NCI-H446 (cell line): ENCODE results near the gene KY.

Experiments used
- DNase-seq, 2 experiments: peaks; one replicate each; lab custom pipeline; 2025; lab: John Stamatoyannopoulos, UW

Gene KY

GRCh38 chr3:134672571-134672970 is 21.7 kb upstream of the KY start:
- no peak for DNase-seq

- no peak for DNase-seq
Measured at GRCh38 chr3:134667956-134668355, 17.1 kb upstream of the KY start.

GRCh38 chr3:134667406-134667805 is 16.6 kb upstream of the KY start:
- no peak for DNase-seq

DNA sequence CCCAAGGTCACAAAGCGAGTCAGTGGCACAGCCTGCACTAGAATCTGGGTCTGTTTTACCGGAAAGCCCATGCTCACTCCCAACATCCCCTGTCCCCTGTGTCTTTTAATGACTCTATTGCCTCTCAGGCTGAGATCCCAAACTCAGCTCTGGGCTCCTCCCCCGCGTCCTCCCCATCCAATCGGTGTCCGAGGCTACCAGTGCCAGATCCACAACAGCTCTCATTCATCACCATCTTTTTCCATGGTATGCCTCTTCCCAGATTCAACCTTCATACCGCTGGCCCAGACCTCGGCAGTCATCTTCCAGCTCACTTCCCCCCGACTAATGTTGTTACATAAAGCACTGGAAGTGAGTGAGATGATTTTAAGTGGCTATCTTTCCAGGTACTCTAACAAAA is 16.1 kb upstream of the KY start:
- DNase-seq: no peak

DNA sequence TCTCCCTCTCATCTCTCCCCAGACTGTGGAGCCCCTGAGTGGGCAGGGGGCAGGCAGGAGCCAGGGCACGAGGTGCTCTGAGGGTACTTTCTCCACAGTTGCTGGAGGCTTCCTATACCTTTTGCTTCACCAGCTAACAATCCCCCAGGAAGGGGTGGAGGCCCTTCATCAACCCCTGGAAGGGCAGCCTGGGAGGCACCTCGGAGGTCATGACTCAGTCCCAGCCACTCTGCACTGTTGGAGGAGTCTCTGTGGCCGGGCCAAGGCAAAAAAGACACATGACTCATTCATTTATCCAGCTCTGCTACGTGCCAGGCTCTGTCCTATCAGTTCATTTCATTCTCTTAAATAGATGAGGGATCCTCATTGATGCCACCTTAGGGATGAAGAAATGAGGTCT is 15.6 kb upstream of the KY start:
- no peak for DNase-seq

- DNase-seq: no peak
Measured at GRCh38 chr3:134666052-134666451, 15.2 kb upstream of the KY start.

DNA sequence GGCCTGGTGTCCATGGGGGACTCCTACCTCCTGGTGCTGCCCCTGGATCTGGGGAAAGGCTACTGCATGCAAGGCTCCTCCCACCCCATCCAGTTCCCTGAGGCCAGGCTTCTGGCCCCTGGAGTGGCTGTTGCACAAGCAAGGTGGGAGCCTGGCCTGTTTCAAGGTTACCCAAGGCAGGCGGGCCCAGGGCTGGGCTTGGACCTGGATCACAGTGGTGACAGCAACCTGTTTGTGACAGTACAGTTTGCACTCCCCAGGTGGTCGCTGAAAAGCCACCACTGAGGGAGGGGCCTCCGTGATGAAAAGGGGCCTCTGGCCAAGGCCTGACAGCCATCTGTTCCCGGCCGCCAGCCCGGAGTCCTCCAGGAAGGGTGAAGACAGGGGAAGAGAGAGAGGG is 14.4 kb upstream of the KY start:
- peak in 1 of 2 experiments; percentile 39 for DNase-seq

- DNase-seq: peak in 1 of 2 experiments; percentile 50
Measured at GRCh38 chr3:134663721-134664456, 13.1 kb upstream of the KY start.

DNA sequence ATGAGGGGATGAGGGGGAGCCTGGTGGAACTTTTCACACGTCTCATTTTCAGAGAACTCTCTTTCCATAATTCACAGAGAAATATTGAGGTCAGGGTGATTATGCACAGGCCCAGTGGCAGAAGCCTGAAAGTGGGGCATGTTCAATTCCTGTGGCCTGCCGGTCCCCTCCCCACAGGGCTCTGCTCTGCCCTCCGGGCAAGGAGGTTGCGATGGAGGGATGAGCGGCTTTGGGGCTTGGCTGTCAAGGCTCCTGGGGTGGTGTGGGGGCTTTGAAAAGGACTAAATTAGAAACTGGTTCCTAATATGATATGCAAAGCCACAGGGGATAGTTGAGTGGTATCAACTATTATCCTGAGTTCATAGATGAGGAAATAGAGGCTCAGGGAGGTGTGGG is 9.2 kb upstream of the KY start:
- no peak for DNase-seq

DNA sequence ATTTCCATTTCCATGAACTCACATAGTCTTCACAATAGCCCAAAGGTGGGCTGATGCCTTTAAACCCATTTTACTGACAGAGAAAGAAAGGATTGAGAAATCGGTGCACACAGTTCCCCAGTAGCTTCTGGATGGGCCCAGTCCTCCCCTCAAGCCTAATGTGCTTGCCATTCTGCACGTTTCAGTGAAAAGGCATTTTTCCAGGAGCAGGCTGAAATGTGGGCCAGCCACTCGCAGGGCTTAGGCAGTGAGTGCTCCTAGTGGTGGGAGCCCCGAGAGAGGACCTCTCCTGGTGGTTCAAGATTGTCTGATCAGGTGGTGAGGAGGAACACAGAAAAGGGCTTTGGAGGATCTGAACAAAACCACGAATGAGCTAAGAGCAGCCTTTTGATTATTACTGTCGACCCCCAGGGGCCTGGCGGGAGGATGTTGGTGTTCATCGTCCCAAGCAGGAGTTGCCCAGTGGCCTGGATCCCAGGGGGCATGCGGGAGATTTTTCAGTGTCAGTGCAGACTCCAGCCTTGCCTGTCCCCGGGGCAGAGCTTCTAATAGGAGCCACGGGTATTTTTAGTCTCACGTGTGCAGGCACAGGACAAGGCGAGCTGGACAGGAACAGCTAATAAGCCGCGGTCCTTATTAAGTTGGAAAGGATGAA is 8.7 kb upstream of the KY start:
- DNase-seq: no peak

- no peak for DNase-seq
Measured at GRCh38 chr3:134658555-134658954, 7.7 kb upstream of the KY start.

GRCh38 chr3:134656211-134656800 is 5.5 kb upstream of the KY start:
- no peak for DNase-seq

- DNase-seq: no peak
Measured at GRCh38 chr3:134655706-134656105, 4.9 kb upstream of the KY start.

- no peak for DNase-seq
Measured at GRCh38 chr3:134654031-134654430, 3.2 kb upstream of the KY start.

DNA sequence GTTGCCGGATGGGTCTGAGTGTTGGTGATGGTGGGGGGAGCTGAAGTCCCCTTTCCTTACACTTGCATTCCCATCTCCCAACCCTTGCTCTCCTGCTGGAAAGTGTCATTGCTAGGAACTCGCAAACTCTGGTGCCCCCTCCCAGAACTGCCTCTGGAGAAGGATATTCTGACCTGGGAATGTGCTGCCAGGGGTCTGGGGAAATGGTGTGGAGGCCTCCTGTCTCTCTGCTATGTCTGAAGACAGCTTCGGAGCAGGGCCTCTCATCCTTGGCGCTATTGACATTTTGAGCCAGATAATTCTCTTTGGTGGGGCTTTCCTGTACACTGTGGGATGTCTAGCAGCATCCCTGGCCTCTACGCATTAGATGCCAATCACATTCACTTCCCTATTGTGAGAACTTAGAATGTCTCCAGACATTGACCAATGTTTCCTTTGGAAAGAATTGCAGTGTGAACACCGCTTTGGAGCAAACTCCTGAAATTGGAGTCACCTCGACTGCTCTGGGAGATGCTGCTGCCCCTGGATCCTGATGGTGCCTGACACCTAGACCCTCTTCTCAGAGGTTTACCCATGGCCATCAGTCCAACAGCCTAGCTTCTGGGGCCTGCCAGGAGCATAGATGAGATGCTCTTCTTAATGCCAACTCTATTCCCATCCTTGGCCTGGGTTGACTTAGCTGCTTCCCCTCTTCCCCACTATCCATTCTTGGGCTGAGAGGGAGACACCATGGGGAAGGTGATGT is 2.2 kb upstream of the KY start:
- no peak for DNase-seq

DNA sequence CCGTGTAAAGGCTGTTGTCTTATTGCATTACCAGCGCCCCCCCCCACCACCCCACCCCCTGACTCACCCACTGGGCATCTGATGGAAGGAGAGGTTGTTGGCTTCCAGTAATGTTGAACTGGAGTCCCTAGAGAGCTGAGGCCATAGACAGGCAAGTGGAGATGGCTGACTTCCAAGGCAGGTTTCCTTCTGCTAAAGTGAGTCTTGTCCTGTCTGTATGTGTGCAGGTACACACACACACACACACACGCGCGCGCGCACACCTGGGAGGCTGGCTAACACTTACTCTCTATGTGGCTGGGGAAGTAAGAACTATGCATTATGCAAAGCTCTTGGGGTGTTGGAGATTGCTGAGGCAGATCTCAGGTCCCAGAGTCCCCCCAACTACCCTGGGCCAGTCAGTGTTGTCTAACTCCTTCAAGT is 1.6 kb upstream of the KY start:
- DNase-seq: peak in 1 of 2 experiments; percentile 30

GRCh38 chr3:134651347-134652041 is 672 bp upstream of the KY start:
- DNase-seq: no peak

- DNase-seq: no peak
Measured at GRCh38 chr3:134649106-134649705, 1.6 kb downstream of the KY start.

DNA sequence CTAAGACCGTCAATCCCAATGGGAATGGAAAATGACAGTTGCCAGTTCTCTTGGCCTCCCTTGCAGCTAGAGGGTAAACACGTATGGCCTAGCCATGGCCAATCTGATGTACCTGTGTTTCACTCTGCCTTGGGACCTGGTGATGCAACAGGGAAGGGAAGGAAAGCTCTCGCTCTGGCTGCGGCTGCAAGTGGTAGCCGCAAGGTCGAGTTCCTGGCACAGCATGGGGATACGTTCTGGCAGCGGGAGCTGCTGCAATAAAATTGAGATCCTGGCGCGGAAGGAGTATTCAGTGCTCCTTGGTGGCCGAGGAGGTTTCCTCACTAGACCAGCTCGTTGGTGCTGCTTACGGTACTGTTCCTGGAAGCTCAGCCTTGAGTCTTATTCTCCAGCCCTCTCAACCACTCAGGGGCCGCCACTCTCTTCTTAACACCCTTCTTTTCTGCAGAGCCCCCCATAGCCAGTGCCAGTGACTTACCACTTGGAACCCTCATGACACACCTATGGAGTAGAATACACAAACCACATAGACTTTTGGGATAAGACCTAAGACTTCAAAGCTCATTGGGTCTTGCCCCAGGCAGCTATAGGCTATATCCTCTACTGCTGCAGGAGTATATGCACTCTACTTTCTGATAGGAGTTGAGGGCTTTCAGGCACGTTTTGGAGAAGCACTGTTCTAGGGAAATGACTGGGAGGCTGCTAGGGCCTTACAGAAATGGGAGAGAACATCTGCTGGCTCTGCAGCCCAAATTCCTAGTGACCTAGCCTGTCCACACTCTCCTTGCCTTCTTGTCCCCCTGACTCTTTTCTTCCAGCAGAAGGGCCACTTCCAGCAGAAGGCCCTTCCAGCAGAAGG is 2.7 kb downstream of the KY start:
- DNase-seq: no peak

DNA sequence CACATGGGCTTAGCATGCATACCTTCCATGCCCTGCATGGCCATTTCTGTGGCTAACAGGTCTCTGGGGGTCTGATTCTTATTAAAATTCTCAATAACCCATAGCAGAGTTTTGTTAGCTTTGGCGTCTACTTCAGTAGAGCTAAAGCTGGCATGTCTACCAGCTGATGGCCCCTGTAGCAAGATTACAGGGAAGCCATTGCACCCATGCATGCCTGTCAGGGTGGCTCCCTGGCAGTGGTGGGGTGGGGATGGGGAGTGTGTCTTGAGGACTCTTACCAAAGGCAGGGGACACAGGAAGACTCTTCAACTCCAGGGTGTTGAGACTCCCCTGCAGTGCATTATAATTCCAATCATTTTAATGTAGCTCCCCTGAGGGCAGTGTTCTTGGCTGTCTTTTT is 4.7 kb downstream of the KY start:
- DNase-seq: no peak

DNA sequence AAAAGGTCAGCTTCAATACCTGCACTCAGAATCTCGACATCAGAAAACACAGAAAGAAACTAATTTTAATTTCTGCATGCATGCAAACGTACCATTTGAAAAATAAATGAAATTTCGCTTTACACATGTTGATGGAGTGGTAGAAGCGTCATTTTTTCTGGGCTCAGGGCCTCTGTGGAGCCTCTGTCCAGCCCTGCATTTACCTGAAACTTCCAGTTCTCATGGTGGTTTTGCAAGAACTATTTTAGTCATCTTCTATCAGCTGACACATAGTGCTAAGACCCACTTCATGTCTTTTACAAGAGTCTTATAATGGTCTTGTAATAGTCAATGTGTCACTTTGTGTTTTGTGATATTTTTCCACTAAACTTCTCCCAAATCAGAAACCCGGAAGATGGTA is 5.3 kb downstream of the KY start:
- DNase-seq: no peak
